HG03108 (cell line): ENCODE measurements around the gene PTPRJ.

Experiments
- ATAC-seq: cut with Tn5 transposase; IDR thresholded peaks from one replicate; pipeline ENCODE4 v1.9.1; 2021; ENCODE audit warnings: moderate library complexity; ENCODE audit not compliant: unreplicated experiment

PTPRJ gene

GRCh38 chr11:48087974-48088681 lies 107.8 kb downstream of the PTPRJ start:
- no peak for ATAC-seq

- no peak for ATAC-seq
These were observed 108.3 kb downstream of the PTPRJ start for GRCh38 chr11:48088682-48089050.

GRCh38 chr11:48090174-48090573 lies 109.8 kb downstream of the PTPRJ start:
- no peak for ATAC-seq

GRCh38 chr11:48091426-48092102 lies 111.2 kb downstream of the PTPRJ start:
- no peak for ATAC-seq

- ATAC-seq: no peak
These were observed 113.0 kb downstream of the PTPRJ start for GRCh38 chr11:48093323-48093722.

- ATAC-seq: peak; percentile 65
These were observed 113.7 kb downstream of the PTPRJ start for GRCh38 chr11:48093795-48094642.

- no peak for ATAC-seq
These were observed 114.4 kb downstream of the PTPRJ start for GRCh38 chr11:48094643-48095339.

- no peak for ATAC-seq
These were observed 115.6 kb downstream of the PTPRJ start for GRCh38 chr11:48095779-48096470.

GRCh38 chr11:48096588-48097525 lies 116.5 kb downstream of the PTPRJ start:
- ATAC-seq: no peak

- ATAC-seq: no peak
These were observed 117.7 kb downstream of the PTPRJ start for GRCh38 chr11:48098024-48098423.

- ATAC-seq: no peak
These were observed 119.6 kb downstream of the PTPRJ start for GRCh38 chr11:48099916-48100446.

GRCh38 chr11:48101044-48101733 lies 120.8 kb downstream of the PTPRJ start:
- no peak for ATAC-seq

- no peak for ATAC-seq
These were observed 121.6 kb downstream of the PTPRJ start for GRCh38 chr11:48101958-48102357.

- no peak for ATAC-seq
These were observed 123.5 kb downstream of the PTPRJ start for GRCh38 chr11:48103621-48104567.

- ATAC-seq: no peak
These were observed 124.2 kb downstream of the PTPRJ start for GRCh38 chr11:48104568-48104924.

GRCh38 chr11:48105096-48105990 lies 125.0 kb downstream of the PTPRJ start:
- ATAC-seq: no peak

- ATAC-seq: no peak
These were observed 125.8 kb downstream of the PTPRJ start for GRCh38 chr11:48106166-48106565.
